ENCODE results near the gene DERA. TPM values are rescaled to one million over a fixed set of nuclear protein-coding genes. Genes with fewer than 3 reads are reported as not detected.

Gene DERA
- total and polyA plus RNA-seq, 9 of the 15 experiments (the other 6 are each of a cell fraction or from before 2014, with no cell fraction given) = 5.5 to 15.5 (median 7.8) TPM

DNA sequence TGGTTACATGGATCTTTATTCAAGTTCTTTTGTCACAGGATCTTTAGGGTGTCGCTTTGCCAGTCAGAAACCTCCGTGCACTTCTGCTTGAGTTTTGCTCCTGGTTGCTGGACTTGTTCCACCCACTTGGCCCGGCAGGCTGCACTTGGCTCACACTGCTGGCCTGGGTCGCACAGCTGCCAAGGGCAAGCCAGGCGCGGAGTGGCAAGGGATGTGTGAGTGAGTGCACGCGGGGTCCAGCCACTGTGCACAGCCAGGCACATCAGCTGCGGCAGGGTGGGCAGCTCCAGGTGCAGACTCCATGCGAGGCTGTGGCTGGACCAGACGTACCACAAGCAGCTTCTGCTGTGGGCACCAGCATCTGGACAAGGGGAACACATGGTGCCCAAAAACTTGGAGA lies 76.6 kb downstream of the DERA start:
- Histone ChIP-seq H3K79me2 (ENCODE audit: control insufficient read depth, insufficient read depth, low read length) (no peaks in the 10 kb centered on the region), H3K9me1 (ENCODE audit: control insufficient read depth, insufficient read depth, low read length) (no peaks in the 10 kb centered on the region), H3K9ac (ENCODE audit: insufficient read depth in 1 of 2, low read depth in 2 of 2, low read length in 2 of 2) (no peak overlapping the region), H3K4me1 (replicated peaks in 1 of 2; ENCODE audit: control insufficient read depth in 2 of 2, insufficient read depth in 2 of 2, low read length in 2 of 2) (no peaks in the 10 kb centered on the region), H3K9me3 (replicated peaks; ENCODE audit: control insufficient read depth, insufficient read depth, low read depth, low read length) (no peaks in the 10 kb centered on the region), H3K4me2 (ENCODE audit: insufficient read depth, low read length) (no peak overlapping the region), H3K36me3 (ENCODE audit: control insufficient read depth, insufficient read depth, low read length) (no peaks in the 10 kb centered on the region), H3K4me3 (no peak overlapping the region), H3K27me3 (ENCODE audit: control insufficient read depth in 2 of 2, insufficient read depth in 2 of 2, low read length in 2 of 2) (no peaks in the 10 kb centered on the region), H3K27ac (ENCODE audit: extremely low read depth, low read depth, low read length) (no peak overlapping the region), H4K20me1 (replicated peaks; ENCODE audit: control insufficient read depth, insufficient read depth, low read length) (no peaks in the 10 kb centered on the region), H2AFZ (ENCODE audit: low read depth, low read length) (no peak overlapping the region)
- WGBS (ENCODE audit: insufficient coverage, low coverage, missing lambda C conversion rate) = 7% methylated on average over 3 of the region's 11 CpGs
- DNase-seq (ENCODE audit: extremely low read depth in 1 of 4, low spot score in 3 of 4) (no peak), ATAC-seq (no peak), FAIRE-seq (no peak)
- in situ Hi-C loops (cut with MboI) (no loop called here), intact Hi-C loops (cut with micrococcal nuclease) (loop anchor here (10.0 kb wide), 1 partner anchor 377 kb away; no protein-coding TSS in a partner anchor)
- CTCF ChIA-PET (ENCODE audit: low intra/inter-chr PET ratio) = no interaction called here
- TF ChIP-seq HNRNPH1 (optimal IDR thresholded peaks at IDR 0.05; ENCODE audit: low read depth, low read length) (no peak), FOXK1 (CRISPR knock-in tag; IDR thresholded peaks at IDR 0.05; ENCODE audit: borderline replicate concordance) (no peak), CBFB (CRISPR knock-in tag; IDR thresholded peaks at IDR 0.05) (no peak), U2AF1 (optimal IDR thresholded peaks at IDR 0.05; ENCODE audit: low read depth, low read length) (no peak), SRF (CRISPR knock-in tag; IDR thresholded peaks at IDR 0.05) (no peak), ZC3H4 (CRISPR knock-in tag; IDR thresholded peaks at IDR 0.05; ENCODE audit: borderline replicate concordance) (no peak), POLR3A (IDR thresholded peaks at IDR 0.05; ENCODE audit: borderline replicate concordance, extremely low read depth, insufficient read depth, insufficient read length) (no peak), STAG1 (CRISPR knock-in tag; IDR thresholded peaks at IDR 0.05; ENCODE audit: borderline replicate concordance) (no peak), MAFF (IDR thresholded peaks at IDR 0.05; ENCODE audit: low read length) (no peak), THAP12 (CRISPR knock-in tag; IDR thresholded peaks at IDR 0.05) (no peak)
- POLR2A ChIA-PET = interaction anchor here (0.6 kb wide), 1 partner anchor 24 kb away, joined by 3 read pairs; no protein-coding TSS in a partner anchor
- no TSS peak for BruUV-seq (replicated peaks)

Data from K562 (cell line).